GM18951 (cell line): Measurements from ENCODE around the gene FAM193B.
"Not testable (repeated sequence)": the region's sequence is repeated elsewhere in the genome, so short reads cannot be mapped to it uniquely, and the experiment has no call there.

Source experiments
- POLR2A ChIP-seq: IDR thresholded peaks from 4 replicates; pipeline ENCODE4 v1.6.1; 2011; ENCODE audit warnings: mild to moderate bottlenecking; ENCODE audit not compliant: insufficient read length, insufficient read depth; ENCODE audit errors: extremely low read depth
- in situ Hi-C: fragments of 300-500 bp; cut with MboI; formaldehyde crosslinking; loops from one replicate; pipeline ENCODE4 v1.12.0; 2022; ENCODE audit warnings: low sequenced_read_pairs, mixed read lengths, inconsistent platforms; ENCODE audit not compliant: unreplicated experiment

The FAM193B gene

DNA sequence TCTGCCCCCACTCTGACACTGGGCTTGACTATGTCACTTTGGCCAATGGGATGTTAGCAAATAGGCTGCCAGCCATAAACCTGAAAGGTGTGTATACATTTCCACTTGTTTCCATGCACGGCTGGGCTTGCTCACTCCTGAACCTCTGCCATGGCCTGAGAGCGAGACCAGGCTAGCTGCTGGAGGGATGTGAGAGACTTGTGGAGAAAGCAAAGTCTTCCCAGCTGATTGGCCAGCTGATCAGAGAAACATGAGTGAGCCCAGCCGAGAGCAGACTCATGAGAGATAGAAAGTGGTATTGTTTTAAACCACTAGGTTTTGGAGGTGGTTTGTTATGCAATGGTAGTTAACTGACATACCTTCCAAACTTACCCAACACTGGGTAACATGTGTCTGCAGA is 13.9 kb downstream of the FAM193B start:
- in situ Hi-C loops: no loop called here
- TF ChIP-seq POLR2A: no peak

DNA sequence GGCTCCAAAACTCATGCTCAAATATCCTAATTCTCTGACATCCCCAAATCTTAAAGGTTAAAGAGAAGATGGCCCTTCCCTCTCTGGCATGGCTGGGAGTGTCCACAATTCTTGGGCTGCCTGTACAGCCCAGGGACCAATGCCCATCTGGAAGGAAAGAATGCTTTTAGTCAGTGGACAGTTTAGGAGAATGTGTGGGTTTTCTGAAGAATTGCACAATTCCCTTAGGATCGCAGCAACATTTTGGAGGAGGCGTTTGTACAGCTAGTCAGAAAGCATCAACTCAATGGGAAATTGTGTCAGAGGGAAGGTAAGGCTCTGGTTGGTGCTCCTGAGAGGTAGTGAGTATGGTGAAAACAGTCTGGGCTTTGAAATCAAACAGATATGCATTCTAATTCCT is 15.0 kb downstream of the FAM193B start:
- TF ChIP-seq POLR2A: no peak
- in situ Hi-C loops: no loop called here

DNA sequence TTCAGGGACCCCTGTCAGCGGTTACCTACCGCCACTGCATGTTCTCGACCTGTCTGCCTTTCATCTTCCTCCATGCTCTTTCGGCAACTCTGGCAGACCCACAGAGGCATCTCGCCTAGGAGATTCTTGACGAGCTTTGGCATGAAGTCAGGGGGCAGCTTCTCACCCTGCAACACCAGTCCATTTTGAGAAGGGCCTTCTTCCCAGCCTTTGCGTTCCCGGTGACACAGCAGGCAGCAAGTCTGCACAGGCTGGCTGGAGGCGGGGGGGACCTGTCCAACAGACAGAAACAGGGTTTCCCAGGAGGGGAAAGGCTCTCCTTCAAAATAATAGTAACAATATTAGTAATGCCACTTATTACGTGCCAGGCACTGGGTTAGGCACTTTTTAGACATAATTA is 15.5 kb downstream of the FAM193B start:
- in situ Hi-C loops: no loop called here
- TF ChIP-seq POLR2A: no peak

DNA sequence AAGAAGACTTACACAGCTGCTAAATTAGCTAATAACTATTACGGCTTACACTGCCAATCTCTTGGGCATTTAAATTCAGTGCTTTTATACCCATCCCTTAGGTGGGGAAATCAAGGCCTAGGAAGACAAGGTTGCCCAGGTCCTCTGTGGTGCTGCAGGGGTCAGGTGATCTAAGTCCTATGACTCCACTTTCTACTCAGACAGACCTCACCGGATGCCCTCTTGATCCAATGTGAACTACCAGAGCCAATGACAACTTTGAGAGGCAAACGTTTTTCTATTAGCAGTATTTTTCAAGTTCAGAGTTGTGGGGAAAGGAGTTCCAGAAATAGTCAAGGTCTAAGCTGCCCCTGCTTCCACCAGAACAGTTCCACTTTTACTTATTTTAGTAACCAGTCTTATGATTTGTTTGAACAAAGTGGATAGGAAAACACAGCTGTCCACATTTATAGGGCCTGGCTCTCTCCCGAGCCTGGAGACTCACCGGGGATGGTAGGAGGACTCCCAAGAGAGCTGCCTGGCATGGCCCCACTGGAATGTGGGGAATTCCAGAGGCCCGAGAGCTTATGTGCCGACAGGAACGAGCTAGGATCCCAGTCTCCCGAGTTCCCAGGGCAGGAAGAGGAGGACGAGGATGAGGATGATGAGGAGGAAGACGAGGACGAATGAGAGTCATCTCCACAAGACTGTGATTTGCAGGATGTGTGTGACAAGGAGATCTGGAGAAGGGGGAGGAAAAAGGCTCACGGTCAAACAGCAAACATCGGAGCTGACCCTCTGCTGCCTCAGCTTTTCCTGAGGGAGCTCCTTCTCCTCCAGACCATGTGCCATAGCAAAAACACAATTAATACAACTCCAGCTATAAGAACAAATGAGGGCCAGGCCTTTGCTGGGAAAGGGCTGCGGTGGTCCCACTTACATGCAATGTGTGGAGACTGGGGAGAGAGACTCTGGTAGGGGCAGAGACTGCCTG is 16.7 kb downstream of the FAM193B start:
- no peak for TF ChIP-seq POLR2A
- in situ Hi-C loops: no loop called here

DNA sequence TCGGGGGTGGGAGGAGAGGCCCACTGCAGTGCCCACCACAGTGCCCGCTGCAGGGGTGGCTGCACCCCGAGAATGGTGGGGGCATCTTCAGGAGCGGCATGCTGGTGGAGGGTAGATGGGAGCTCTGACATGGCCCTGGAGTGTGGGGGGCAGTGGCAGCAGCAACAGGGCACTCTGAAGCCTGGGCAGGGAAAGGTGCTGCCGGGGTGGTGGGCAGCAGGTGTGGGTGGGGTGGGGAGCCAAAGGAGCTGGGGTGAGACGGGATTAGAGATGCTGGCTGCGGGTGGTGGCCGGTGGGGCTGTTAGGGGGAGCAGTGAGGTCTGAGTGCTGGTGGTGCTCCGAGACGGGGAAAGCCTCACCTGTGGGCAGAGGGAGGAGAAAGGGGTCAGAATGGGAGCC is 18.0 kb downstream of the FAM193B start:
- in situ Hi-C loops: no loop called here
- TF ChIP-seq POLR2A: no peak

DNA sequence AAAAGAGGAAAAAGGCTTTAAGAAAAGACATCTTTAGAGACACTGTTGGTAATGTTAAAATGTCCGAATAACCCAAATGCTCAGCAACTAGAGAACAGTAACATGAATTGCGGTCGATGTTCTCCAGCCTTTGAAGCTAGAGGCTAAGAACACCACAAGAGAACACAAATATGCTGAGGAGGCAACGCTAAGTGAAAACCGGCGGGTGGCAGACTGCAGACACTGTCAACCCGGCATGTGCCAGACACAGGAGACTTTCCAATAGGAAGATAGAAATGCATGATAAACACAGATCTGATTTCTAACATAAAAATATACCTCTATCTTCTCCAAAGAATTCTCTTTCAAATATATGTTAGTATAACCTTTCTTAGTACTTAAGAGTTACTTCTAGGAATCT is 19.2 kb downstream of the FAM193B start:
- in situ Hi-C loops: no loop called here

DNA sequence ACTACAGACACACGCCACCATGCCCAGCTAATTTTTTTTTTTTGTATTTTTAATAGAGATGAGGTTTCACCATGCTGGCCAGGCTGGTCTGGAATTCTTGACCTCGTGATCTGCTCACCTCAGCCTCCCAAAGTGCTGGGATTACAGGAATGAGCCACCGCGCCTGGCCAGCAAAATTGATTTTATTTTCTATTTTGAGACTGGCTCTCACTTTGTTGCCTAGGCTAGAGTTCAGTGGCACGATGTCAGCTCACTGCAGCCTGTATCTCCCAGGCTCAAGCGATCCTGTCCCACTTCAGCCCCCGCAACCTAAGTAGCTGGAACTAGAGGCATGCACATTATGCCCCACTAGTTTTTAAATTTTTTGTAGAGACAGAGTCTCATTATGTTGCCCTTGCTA is 19.9 kb downstream of the FAM193B start:
- in situ Hi-C loops: not testable (repeated sequence)

More for the DNA sequence above, 19.2 kb downstream of the FAM193B start:
- TF ChIP-seq POLR2A: no peak

DNA sequence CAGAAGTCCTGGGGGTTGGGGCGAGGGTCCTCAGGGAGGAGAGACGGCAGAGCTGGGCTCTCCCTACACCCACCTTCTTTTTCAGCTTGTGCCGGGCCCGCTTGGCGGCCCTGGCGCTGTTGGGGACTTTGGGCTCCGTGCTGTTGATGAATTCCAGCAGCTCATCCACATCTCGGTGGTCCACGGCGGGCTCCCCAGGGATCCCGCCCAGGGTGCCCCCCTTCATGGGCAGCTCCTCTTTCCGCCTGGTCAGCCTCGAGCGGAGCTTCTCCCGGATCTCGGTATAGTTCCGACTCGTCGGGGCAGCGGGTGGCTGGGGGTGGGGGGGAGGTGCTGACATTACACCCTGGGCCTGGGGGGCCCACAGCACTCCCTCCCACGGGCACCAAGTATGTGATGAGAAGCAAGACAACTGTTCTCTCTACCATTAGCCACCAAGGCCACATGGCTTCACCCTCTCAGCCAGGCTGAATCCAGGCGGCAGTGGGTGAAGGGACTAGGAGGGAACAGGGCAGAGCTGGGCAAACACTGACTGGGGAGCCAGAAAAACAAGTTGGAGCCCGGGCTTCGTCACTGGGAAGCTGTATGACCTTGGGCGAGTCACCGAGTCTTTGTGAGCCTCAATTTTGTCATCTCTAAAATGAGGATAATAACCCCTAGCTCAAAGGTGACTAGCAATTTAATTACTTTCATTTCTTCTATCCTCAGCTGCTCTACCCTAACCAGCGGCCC is 23.0 kb downstream of the FAM193B start:
- in situ Hi-C loops: no loop called here
- no peak for TF ChIP-seq POLR2A

DNA sequence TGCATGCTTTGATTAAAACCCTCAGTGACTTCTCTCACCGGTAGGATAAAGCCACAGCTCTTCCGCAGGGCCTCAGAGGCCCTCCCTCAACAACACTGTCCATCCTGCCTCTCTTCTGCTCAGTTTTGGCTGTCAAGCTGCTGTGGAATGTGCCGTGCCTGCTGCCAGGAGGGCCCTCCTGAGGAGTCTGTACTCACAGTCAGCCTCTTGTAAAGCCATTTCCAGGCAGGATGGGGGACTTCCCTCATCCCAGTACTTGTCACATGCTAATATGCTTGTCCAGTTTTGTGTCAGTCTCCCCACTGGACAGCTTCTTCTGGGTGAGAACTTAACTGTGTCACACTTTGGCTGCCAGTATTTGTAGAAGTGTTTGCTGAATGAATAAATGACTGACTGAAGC is 23.7 kb downstream of the FAM193B start:
- TF ChIP-seq POLR2A: no peak
- in situ Hi-C loops: no loop called here

DNA sequence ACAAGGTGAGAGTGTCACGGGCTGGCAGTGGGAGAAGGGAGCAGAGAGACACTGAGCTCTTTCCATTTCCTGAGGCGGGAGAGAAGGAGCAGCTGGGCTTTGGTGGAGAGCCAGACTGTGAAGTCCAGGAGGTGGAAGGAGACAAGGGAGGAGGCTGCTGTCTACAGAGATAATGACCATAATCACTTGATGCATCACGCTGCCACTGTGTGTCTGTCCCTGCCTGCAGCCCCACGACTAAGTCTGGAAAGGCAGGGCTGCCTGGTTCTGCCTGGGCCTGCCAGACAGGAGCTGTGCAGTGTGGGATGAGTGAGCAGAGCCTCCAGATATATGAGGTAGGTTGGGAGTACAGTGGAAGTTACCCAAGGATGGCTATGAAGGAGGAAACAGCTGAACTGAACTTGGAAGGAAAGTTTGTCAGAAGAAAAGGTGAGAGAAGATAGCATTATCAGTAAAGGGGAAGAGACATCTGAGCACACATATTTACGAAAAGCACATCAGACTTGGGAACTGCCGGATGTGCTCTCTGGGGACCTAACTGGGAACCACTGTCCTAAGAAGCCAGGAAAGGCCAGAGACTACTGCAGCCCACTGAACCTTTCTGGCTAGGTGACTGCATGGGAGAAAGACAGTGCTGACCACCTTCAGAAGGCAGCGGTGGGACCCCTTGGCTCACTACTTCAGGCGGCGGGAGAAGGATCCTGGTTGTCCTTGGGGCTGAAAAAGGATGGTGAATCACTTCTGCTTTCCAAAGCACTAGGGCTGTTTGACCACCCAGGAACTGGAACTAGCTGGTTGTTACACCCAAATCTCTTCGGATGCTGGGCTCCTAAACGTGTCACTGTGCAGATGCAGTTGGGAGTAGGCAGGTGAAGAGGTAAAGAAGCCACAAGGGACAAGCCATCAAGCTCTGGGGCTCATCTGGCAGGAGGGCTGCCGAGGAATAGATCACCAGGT is 24.8 kb downstream of the FAM193B start:
- TF ChIP-seq POLR2A: no peak
- in situ Hi-C loops: no loop called here

DNA sequence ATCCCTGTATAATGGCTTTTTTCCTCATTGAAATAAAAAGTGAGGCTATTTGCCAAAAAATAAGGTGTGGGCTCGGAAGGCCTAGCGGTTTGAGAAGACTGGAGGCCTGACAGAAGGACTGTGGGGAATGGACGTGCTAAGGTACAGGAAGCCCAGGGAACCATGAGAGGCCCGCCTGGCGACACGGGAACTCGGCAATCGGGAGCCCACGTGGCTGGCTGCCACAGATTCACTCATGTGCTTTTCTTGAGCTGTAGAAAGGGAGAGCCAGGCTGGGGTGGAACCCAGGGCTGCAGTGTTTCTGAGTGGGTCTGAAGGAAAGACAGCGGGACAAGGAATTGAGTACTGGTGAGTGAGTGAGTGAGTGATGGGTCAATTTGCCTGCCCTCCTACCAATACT is 25.7 kb downstream of the FAM193B start:
- TF ChIP-seq POLR2A: no peak
- in situ Hi-C loops: no loop called here

DNA sequence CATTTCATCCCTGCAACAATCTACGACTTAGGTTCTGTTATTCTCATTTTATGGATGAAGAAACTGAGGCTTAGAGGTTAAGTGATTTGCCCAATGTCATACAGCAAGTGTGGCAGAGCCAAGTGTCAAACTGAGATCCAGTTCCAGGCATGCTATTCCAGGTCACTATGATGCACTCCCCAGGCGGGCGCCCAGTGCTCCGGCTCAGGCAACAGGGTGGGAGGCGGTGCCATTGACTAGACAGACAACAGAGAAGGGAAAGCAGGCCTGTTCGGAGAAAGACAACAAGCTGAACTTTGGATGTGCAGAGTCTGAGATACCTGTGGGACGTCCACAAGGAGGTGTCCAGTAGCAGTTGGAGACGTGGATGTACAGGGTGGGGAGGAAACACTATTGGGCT is 26.8 kb downstream of the FAM193B start:
- in situ Hi-C loops: no loop called here
- TF ChIP-seq POLR2A: no peak

DNA sequence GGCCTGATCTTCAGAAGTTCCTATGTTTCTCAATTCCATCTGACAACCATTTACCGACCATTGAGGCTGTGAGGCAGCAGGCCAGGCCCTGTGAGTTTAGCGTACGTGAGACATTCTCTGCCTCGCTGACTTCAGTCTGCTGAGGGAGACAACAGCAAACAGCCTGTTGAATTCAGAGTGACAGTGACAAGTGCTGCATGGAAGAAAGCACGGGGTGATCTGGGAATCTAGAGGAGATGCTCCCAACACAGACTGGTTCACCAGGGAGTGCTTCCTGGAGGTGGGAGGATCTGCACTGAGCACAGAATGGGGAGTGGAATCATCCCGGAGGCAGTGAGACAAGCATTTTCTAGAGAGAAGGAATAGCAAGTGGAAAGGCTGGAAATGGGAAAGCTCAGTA is 27.6 kb downstream of the FAM193B start:
- TF ChIP-seq POLR2A: no peak
- in situ Hi-C loops: no loop called here
